WTC11 (cell line): Measurements from ENCODE around the gene MRPL14. TPM values are rescaled to one million over a fixed set of nuclear protein-coding genes. Genes with fewer than 3 reads are reported as not detected.

Experiments used
- ATAC-seq: fragments of 200-7000 bp; cut with Tn5 transposase; 2 replicates; pipeline ENCODE4 v1.10.0; 2021; ENCODE audit warnings: mild to moderate bottlenecking, moderate library complexity
- CTCF ChIA-PET: fragments of 300-600 bp; sonication (Branson Sonifier 250); formaldehyde crosslinking; loops from one replicate; lab custom pipeline; 2021; ENCODE audit warnings: antibody characterized with exemption; lab: Charles Lee
- POLR2A ChIA-PET: fragments of 350-600 bp; sonication (Branson Sonifier 250); formaldehyde crosslinking; loops from one replicate; lab custom pipeline; 2021; ENCODE audit warnings: antibody characterized with exemption; lab: Charles Lee
- DNase-seq: peaks from one replicate; pipeline ENCODE4 v3.0.0; 2021; ENCODE audit warnings: low spot score
- H3K27ac Mint-ChIP-seq: 2 replicates; pipeline ENCODE4 v1.8.0; 2021; ENCODE audit warnings: mixed read lengths
- H3K27me3 Mint-ChIP-seq: 2 replicates; pipeline ENCODE4 v1.8.0; 2021; ENCODE audit warnings: low read depth, mild to moderate bottlenecking, moderate library complexity, mixed read lengths
- H3K36me3 Mint-ChIP-seq: 2 replicates; pipeline ENCODE4 v1.8.0; 2021; ENCODE audit warnings: mixed read lengths
- H3K4me1 Mint-ChIP-seq: 2 replicates; pipeline ENCODE4 v1.8.0; 2022; ENCODE audit warnings: mixed read lengths
- H3K4me3 Mint-ChIP-seq: 2 replicates; pipeline ENCODE4 v1.8.0; 2021; ENCODE audit warnings: mild to moderate bottlenecking, moderate library complexity, mixed read lengths
- H3K9me3 Mint-ChIP-seq: 2 replicates; pipeline ENCODE4 v1.8.0; 2021; ENCODE audit warnings: mixed read lengths
- CREB1 ChIP-seq: sonication (generic); formaldehyde crosslinking; IDR thresholded peaks from 2 replicates; pipeline ENCODE4 v1.8.0; 2023; ENCODE audit warnings: mild to moderate bottlenecking, missing genetic modification reagents
- EMX1 ChIP-seq: fragments of 250-450 bp; sonication (Bioruptor Pico); IDR thresholded peaks from 2 replicates; pipeline ENCODE4 v1.8.0; 2021; ENCODE audit warnings: mild to moderate bottlenecking
- FOXP1 ChIP-seq: sonication (generic); formaldehyde crosslinking; IDR thresholded peaks from 2 replicates; pipeline ENCODE4 v1.8.0; 2022; ENCODE audit warnings: missing genetic modification reagents, mild to moderate bottlenecking, moderate library complexity, borderline replicate concordance
- KAT7 ChIP-seq: sonication (generic); formaldehyde crosslinking; IDR thresholded peaks from 2 replicates; pipeline ENCODE4 v1.8.1; 2023; ENCODE audit warnings: missing genetic modification reagents, mild to moderate bottlenecking, borderline replicate concordance
- MYBL2 ChIP-seq: sonication (generic); formaldehyde crosslinking; IDR thresholded peaks from 2 replicates; pipeline ENCODE4 v1.8.1; 2023; ENCODE audit warnings: mild to moderate bottlenecking, moderate library complexity, missing genetic modification reagents
- NFE2L1 ChIP-seq: sonication (generic); formaldehyde crosslinking; IDR thresholded peaks from 2 replicates; pipeline ENCODE4 v1.8.1; 2023; ENCODE audit warnings: missing genetic modification reagents
- SMAD4 ChIP-seq: sonication (generic); formaldehyde crosslinking; IDR thresholded peaks from 2 replicates; pipeline ENCODE4 v1.8.0; 2022; ENCODE audit warnings: mild to moderate bottlenecking, missing genetic modification reagents
- ZNF219 ChIP-seq: sonication (generic); formaldehyde crosslinking; IDR thresholded peaks from 2 replicates; pipeline ENCODE4 v1.8.0; 2023; ENCODE audit warnings: missing genetic modification reagents, mild to moderate bottlenecking, borderline replicate concordance
- ZNF232 ChIP-seq: sonication (generic); formaldehyde crosslinking; IDR thresholded peaks from 2 replicates; pipeline ENCODE4 v1.8.0; 2022; ENCODE audit warnings: mild to moderate bottlenecking, missing genetic modification reagents
- ZNF317 ChIP-seq: sonication (generic); formaldehyde crosslinking; IDR thresholded peaks from 2 replicates; pipeline ENCODE4 v1.8.1; 2023; ENCODE audit warnings: low read depth, mild to moderate bottlenecking, moderate library complexity, missing genetic modification reagents, borderline replicate concordance
- ZNF396 ChIP-seq: fragments of 250-450 bp; sonication (Bioruptor Pico); IDR thresholded peaks from 2 replicates; pipeline ENCODE4 v1.8.0; 2021; ENCODE audit warnings: mild to moderate bottlenecking, moderate library complexity, borderline replicate concordance
- ZNF671 ChIP-seq: fragments of 250-450 bp; sonication (Bioruptor Pico); IDR thresholded peaks from 2 replicates; pipeline ENCODE4 v1.8.0; 2021; ENCODE audit warnings: mild to moderate bottlenecking
- total RNA-seq: library from RNA; stranded (reverse); gene quantifications from 3 replicates; pipeline ENCODE4 v1.2.3, GENCODE V29; 2021
- TF ChIP-seq, protein P1 (sequence below): sonication (generic); formaldehyde crosslinking; IDR thresholded peaks from 2 replicates; pipeline ENCODE4 v1.8.1; 2022; ENCODE audit warnings: low read depth, mild to moderate bottlenecking, moderate library complexity, missing genetic modification reagents, borderline replicate concordance
- TF ChIP-seq, protein P2 (sequence below): sonication (generic); formaldehyde crosslinking; IDR thresholded peaks from 2 replicates; pipeline ENCODE4 v1.8.1; 2023; ENCODE audit warnings: mild to moderate bottlenecking, missing genetic modification reagents
- TF ChIP-seq, protein P3 (sequence below): sonication (generic); formaldehyde crosslinking; IDR thresholded peaks from 2 replicates; pipeline ENCODE4 v1.8.0; 2023; ENCODE audit warnings: missing genetic modification reagents
- TF ChIP-seq, protein P4 (sequence below): fragments of 250-450 bp; sonication (Bioruptor Pico); IDR thresholded peaks from 2 replicates; pipeline ENCODE4 v1.9.0; 2021; ENCODE audit warnings: mild to moderate bottlenecking
- TF ChIP-seq, protein P5 (sequence below): sonication (generic); formaldehyde crosslinking; IDR thresholded peaks from 2 replicates; pipeline ENCODE4 v1.8.0; 2022; ENCODE audit warnings: missing genetic modification reagents
- TF ChIP-seq, protein P6 (sequence below): sonication (generic); formaldehyde crosslinking; IDR thresholded peaks from 2 replicates; pipeline ENCODE4 v1.8.1; 2022; ENCODE audit warnings: mild to moderate bottlenecking, moderate library complexity, missing genetic modification reagents
- TF ChIP-seq, protein P7 (sequence below): sonication (generic); formaldehyde crosslinking; IDR thresholded peaks from 2 replicates; pipeline ENCODE4 v1.8.0; 2023; ENCODE audit warnings: missing genetic modification reagents, mild to moderate bottlenecking, borderline replicate concordance

Gene MRPL14
- total RNA-seq, 1 experiment from 2014 or later: 74.2 TPM

DNA sequence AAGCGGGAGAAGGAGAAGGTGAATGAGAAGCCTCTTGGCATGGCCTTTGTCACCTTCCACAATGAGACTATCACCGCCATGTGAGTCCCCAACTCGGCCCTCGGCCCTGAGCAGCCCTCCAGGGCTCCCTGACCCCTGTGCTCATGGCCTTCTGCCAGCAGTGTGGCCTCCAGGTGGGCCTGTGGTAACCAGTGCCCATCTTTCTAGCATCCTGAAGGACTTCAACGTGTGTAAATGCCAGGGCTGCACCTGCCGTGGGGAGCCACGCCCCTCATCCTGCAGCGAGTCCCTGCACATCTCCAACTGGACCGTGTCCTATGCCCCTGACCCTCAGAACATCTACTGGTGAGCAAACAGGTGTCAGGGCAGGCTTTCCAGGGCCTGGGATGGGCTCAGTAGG lies 21.1 kb upstream of the MRPL14 start (continued):
- TF ChIP-seq FOXP1 (CRISPR knock-in tag): no peak
- TF ChIP-seq, protein P1, sequence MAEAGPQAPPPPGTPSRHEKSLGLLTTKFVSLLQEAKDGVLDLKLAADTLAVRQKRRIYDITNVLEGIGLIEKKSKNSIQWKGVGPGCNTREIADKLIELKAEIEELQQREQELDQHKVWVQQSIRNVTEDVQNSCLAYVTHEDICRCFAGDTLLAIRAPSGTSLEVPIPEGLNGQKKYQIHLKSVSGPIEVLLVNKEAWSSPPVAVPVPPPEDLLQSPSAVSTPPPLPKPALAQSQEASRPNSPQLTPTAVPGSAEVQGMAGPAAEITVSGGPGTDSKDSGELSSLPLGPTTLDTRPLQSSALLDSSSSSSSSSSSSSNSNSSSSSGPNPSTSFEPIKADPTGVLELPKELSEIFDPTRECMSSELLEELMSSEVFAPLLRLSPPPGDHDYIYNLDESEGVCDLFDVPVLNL: no peak
- no peak for TF ChIP-seq ZNF219 (CRISPR knock-in tag)
- TF ChIP-seq MYBL2 (CRISPR knock-in tag): no peak
- no peak for TF ChIP-seq KAT7 (CRISPR knock-in tag)
- TF ChIP-seq, protein P2, sequence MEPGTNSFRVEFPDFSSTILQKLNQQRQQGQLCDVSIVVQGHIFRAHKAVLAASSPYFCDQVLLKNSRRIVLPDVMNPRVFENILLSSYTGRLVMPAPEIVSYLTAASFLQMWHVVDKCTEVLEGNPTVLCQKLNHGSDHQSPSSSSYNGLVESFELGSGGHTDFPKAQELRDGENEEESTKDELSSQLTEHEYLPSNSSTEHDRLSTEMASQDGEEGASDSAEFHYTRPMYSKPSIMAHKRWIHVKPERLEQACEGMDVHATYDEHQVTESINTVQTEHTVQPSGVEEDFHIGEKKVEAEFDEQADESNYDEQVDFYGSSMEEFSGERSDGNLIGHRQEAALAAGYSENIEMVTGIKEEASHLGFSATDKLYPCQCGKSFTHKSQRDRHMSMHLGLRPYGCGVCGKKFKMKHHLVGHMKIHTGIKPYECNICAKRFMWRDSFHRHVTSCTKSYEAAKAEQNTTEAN (CRISPR knock-in tag): no peak
- no peak for TF ChIP-seq ZNF232 (CRISPR knock-in tag)
- TF ChIP-seq, protein P3, sequence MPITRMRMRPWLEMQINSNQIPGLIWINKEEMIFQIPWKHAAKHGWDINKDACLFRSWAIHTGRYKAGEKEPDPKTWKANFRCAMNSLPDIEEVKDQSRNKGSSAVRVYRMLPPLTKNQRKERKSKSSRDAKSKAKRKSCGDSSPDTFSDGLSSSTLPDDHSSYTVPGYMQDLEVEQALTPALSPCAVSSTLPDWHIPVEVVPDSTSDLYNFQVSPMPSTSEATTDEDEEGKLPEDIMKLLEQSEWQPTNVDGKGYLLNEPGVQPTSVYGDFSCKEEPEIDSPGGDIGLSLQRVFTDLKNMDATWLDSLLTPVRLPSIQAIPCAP (CRISPR knock-in tag): no peak
- TF ChIP-seq, all 79 proteins: peak for 0

DNA sequence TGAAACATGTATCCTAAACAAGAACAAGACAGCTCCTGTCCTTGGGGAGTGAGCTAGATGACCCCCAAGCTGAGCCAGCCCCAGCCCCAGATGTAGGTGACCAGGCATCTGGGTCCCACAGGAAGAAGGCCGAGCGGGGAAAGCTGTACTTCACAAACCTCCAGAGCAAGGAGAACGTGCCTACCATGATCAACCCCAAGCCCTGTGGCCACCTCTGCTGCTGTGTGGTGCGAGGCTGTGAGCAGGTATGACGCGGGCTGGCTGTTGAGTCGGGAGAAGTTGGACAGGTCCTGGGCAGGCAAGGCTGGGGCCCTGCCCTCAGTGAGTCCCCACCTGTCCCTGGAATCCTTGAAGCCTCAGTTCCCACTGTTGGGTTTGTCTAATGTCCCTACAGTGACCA lies 20.0 kb upstream of the MRPL14 start:
- ATAC-seq (no peak), DNase-seq (no peak)
- peaks cover 4% of the 10 kb centered on the region; the same call in 1 of the 2 replicates for H3K4me1 Mint-ChIP-seq
- no peak for TF ChIP-seq ZNF219 (CRISPR knock-in tag)
- no peak for TF ChIP-seq ZNF396
- TF ChIP-seq CREB1 (CRISPR knock-in tag): no peak
- TF ChIP-seq ZNF317 (CRISPR knock-in tag): no peak
- TF ChIP-seq, protein P4, sequence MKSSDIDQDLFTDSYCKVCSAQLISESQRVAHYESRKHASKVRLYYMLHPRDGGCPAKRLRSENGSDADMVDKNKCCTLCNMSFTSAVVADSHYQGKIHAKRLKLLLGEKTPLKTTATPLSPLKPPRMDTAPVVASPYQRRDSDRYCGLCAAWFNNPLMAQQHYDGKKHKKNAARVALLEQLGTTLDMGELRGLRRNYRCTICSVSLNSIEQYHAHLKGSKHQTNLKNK (CRISPR knock-in tag): no peak
- no peak for TF ChIP-seq EMX1
- TF ChIP-seq NFE2L1 (CRISPR knock-in tag): no peak
- no peak for TF ChIP-seq SMAD4 (CRISPR knock-in tag)
- no peaks in the 10 kb centered on the region for H3K27me3 Mint-ChIP-seq
- ChIA-PET POLR2A (interaction anchor here (0.5 kb wide), 1 partner anchor 1119 kb away, joined by 3 read pairs; no protein-coding TSS in a partner anchor), CTCF (no interaction called here)
- H3K9me3 Mint-ChIP-seq: no peaks in the 10 kb centered on the region
- H3K36me3 Mint-ChIP-seq: peaks cover 43% of the 10 kb centered on the region
- no peak overlapping the region for H3K4me3 Mint-ChIP-seq
- H3K27ac Mint-ChIP-seq: no peak overlapping the region

DNA sequence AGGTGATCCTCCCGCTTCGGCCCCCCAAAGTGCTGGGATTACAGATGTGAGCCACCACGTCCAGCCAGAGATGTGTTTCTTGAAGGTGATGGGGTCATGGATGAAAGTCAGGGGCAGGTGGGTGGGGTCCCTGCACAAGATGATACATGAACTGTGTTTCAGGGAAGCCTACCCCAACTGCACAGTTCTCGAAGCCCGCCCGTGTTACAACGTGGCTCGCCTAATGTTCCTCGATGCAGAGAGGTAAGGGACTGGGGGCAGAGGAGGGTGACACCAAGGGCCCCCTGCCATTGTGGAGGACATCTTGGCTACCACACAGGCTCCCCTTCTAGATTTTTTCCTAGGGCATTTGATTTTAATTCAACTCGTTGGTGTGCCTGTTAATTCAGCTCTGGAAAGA lies 19.4 kb upstream of the MRPL14 start:
- Mint-ChIP-seq H3K36me3 (peaks cover 43% of the 10 kb centered on the region), H3K27me3 (no peaks in the 10 kb centered on the region), H3K9me3 (no peaks in the 10 kb centered on the region), H3K4me3 (no peak overlapping the region), H3K27ac (no peak overlapping the region), H3K4me1 (peaks cover 3% of the 10 kb centered on the region; the same call in 1 of the 2 replicates)
- CTCF ChIA-PET: no interaction called here
- DNase-seq (no peak), ATAC-seq (no peak)
- POLR2A ChIA-PET: interaction anchor here (0.5 kb wide), 1 partner anchor 1118 kb away, joined by 3 read pairs; no protein-coding TSS in a partner anchor
- no peak for TF ChIP-seq NFE2L1 (CRISPR knock-in tag)
- TF ChIP-seq, protein P5, sequence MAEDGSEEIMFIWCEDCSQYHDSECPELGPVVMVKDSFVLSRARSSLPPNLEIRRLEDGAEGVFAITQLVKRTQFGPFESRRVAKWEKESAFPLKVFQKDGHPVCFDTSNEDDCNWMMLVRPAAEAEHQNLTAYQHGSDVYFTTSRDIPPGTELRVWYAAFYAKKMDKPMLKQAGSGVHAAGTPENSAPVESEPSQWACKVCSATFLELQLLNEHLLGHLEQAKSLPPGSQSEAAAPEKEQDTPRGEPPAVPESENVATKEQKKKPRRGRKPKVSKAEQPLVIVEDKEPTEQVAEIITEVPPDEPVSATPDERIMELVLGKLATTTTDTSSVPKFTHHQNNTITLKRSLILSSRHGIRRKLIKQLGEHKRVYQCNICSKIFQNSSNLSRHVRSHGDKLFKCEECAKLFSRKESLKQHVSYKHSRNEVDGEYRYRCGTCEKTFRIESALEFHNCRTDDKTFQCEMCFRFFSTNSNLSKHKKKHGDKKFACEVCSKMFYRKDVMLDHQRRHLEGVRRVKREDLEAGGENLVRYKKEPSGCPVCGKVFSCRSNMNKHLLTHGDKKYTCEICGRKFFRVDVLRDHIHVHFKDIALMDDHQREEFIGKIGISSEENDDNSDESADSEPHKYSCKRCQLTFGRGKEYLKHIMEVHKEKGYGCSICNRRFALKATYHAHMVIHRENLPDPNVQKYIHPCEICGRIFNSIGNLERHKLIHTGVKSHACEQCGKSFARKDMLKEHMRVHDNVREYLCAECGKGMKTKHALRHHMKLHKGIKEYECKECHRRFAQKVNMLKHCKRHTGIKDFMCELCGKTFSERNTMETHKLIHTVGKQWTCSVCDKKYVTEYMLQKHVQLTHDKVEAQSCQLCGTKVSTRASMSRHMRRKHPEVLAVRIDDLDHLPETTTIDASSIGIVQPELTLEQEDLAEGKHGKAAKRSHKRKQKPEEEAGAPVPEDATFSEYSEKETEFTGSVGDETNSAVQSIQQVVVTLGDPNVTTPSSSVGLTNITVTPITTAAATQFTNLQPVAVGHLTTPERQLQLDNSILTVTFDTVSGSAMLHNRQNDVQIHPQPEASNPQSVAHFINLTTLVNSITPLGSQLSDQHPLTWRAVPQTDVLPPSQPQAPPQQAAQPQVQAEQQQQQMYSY (CRISPR knock-in tag): no peak
- TF ChIP-seq ZNF671 (CRISPR knock-in tag): no peak
- TF ChIP-seq, protein P6, sequence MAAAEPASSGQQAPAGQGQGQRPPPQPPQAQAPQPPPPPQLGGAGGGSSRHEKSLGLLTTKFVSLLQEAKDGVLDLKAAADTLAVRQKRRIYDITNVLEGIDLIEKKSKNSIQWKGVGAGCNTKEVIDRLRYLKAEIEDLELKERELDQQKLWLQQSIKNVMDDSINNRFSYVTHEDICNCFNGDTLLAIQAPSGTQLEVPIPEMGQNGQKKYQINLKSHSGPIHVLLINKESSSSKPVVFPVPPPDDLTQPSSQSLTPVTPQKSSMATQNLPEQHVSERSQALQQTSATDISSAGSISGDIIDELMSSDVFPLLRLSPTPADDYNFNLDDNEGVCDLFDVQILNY (CRISPR knock-in tag): no peak
- TF ChIP-seq, protein P7, sequence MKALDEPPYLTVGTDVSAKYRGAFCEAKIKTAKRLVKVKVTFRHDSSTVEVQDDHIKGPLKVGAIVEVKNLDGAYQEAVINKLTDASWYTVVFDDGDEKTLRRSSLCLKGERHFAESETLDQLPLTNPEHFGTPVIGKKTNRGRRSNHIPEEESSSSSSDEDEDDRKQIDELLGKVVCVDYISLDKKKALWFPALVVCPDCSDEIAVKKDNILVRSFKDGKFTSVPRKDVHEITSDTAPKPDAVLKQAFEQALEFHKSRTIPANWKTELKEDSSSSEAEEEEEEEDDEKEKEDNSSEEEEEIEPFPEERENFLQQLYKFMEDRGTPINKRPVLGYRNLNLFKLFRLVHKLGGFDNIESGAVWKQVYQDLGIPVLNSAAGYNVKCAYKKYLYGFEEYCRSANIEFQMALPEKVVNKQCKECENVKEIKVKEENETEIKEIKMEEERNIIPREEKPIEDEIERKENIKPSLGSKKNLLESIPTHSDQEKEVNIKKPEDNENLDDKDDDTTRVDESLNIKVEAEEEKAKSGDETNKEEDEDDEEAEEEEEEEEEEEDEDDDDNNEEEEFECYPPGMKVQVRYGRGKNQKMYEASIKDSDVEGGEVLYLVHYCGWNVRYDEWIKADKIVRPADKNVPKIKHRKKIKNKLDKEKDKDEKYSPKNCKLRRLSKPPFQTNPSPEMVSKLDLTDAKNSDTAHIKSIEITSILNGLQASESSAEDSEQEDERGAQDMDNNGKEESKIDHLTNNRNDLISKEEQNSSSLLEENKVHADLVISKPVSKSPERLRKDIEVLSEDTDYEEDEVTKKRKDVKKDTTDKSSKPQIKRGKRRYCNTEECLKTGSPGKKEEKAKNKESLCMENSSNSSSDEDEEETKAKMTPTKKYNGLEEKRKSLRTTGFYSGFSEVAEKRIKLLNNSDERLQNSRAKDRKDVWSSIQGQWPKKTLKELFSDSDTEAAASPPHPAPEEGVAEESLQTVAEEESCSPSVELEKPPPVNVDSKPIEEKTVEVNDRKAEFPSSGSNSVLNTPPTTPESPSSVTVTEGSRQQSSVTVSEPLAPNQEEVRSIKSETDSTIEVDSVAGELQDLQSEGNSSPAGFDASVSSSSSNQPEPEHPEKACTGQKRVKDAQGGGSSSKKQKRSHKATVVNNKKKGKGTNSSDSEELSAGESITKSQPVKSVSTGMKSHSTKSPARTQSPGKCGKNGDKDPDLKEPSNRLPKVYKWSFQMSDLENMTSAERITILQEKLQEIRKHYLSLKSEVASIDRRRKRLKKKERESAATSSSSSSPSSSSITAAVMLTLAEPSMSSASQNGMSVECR: no peak
